ENCODE results near the gene OLIG1.

DNA sequence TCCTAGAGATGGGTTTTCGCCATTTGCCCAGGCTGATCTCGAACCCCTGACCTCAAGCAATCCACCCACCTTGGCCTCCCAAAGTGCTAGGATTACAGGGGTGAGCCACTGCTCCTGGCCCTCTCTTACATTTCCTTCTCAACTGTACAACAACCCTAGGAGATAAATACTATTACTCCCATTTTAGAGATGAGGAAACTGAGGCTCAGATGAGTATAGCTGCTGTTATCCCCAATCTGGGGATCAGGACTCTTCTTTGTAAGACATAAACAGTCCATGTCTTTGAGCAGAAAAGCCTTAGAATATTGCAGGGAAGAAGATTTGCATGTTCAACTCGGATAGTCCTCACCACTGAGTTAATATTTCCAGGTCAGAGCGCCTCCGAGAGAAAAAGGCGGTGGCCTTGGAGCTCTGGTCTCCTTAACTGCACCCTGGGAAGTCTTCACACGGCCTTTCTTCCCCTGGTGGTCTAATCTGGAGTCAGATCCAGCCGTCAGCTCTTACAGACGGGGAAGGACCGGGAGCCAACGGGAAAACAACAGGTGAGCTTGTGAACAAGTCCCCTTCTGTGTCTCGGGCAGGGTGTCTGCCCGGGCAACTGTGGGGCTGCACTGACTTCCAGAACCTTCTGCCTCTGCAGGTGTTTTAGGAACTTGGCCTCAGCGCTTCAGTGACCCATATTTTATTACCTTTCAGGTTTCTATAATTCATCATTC lies 5.9 kb upstream of the OLIG1 start:
- TF ChIP-seq POLR2A (IDR thresholded peaks at IDR 0.05) (no peak), POLR2AphosphoS5 (IDR thresholded peaks at IDR 0.05; ENCODE audit: insufficient read depth in 1 of 2, low read depth in 1 of 2) (no peak)
- TF ChIP-seq, protein P1, sequence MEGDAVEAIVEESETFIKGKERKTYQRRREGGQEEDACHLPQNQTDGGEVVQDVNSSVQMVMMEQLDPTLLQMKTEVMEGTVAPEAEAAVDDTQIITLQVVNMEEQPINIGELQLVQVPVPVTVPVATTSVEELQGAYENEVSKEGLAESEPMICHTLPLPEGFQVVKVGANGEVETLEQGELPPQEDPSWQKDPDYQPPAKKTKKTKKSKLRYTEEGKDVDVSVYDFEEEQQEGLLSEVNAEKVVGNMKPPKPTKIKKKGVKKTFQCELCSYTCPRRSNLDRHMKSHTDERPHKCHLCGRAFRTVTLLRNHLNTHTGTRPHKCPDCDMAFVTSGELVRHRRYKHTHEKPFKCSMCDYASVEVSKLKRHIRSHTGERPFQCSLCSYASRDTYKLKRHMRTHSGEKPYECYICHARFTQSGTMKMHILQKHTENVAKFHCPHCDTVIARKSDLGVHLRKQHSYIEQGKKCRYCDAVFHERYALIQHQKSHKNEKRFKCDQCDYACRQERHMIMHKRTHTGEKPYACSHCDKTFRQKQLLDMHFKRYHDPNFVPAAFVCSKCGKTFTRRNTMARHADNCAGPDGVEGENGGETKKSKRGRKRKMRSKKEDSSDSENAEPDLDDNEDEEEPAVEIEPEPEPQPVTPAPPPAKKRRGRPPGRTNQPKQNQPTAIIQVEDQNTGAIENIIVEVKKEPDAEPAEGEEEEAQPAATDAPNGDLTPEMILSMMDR (IDR thresholded peaks at IDR 0.05): no peak
